Mucosa of descending colon (tissue), 3 donors: ENCODE results near the gene RGS17. TPM values are rescaled to one million over a fixed set of nuclear protein-coding genes. Genes with fewer than 3 reads are reported as not detected.

ENCODE experiments used
- ATAC-seq: fragments of 200-7000 bp; cut with Tn5 transposase; one replicate; pipeline ENCODE4 v1.9.1; 2020; ENCODE audit warnings: mild to moderate bottlenecking, moderate library complexity
- DNase-seq, 3 donors: peaks; one replicate each; pipeline ENCODE4 v3.0.0-alpha.2; 2020
- H3K36me3 ChIP-seq: fragments of 200-600 bp; one replicate; pipeline ENCODE4 v1.8.0; 2021; ENCODE audit warnings: low read depth, mild to moderate bottlenecking
- H3K4me1 ChIP-seq: fragments of 200-600 bp; one replicate; pipeline ENCODE4 v1.8.0; 2021; ENCODE audit warnings: low read depth, mild to moderate bottlenecking
- H3K4me3 ChIP-seq: fragments of 200-600 bp; one replicate; pipeline ENCODE4 v1.8.0; 2021; ENCODE audit warnings: mild to moderate bottlenecking
- H3K9me3 ChIP-seq: fragments of 200-600 bp; one replicate; pipeline ENCODE4 v1.8.0; 2021; ENCODE audit warnings: mild to moderate bottlenecking
- CTCF ChIP-seq: fragments of 200-600 bp; IDR thresholded peaks from one replicate; pipeline ENCODE4 v1.8.0; 2022; ENCODE audit warnings: antibody characterized with exemption, mild to moderate bottlenecking
- intact Hi-C, 2 donors: fragments of 100-400 bp; cut with DNase I in 1 of 2; cut with micrococcal nuclease in 1 of 2; formaldehyde crosslinking; loops; one replicate each; pipeline versions ENCODE4 v1.11.0 to v1.11.1; 2022; cut with DNase I, micrococcal nuclease
- total RNA-seq, 3 donors: library from RNA; stranded (reverse); fragmentation: NEBNext Ultra II Directional in 2 of 3; extraction: Animal tissue kit (Norgen Biotek cat#: 25700) in 2 of 3; gene quantifications; one replicate each; pipeline versions ENCODE4 v1.2.1 to v1.2.4, GENCODE V29; 2021 to 2023
- donor health status: DM: no; HTN: no; CAD: no; lungs with moderate emphysema.
- donor health status: DM: no; HTN: no; CAD: no.
- donor health status: DM: no; HTN: yes; CAD: no.

Gene RGS17
- total RNA-seq, 3 donors from 2014 or later, result 0.28 to 0.43 (median 0.43) TPM

DNA sequence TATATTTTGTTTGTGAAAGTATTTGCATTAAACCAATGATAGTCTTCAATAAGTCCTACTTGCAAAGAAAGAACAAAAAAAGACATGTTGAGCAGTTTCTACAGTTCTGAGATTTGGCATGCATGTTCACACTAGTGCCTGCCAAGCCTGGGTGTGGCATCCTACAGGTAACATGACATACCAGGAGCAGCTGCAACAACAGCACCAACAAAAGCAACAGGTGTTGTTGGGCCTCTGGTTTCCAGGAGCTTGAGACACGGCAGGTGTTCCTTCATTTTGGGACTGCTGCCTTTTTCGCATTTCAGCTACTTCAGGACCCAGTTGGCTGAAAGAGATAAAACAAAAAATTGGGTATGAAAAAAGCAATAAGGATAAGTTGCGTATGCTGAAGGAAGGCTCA lies 87.4 kb downstream of the RGS17 start:
- no peaks in the 10 kb centered on the region for H3K9me3 ChIP-seq
- H3K4me1 ChIP-seq, result no peaks in the 10 kb centered on the region
- peak; percentile 92 for ATAC-seq
- no peak for TF ChIP-seq CTCF
- H3K36me3 ChIP-seq, result no peaks in the 10 kb centered on the region
- H3K4me3 ChIP-seq, result no peak overlapping the region
- intact Hi-C loops, result no loop called here
- DNase-seq, result peak; percentile 55 to 83 (median 61)

- H3K4me3 ChIP-seq, result no peak overlapping the region
- ATAC-seq, result no peak
- intact Hi-C loops, result loop anchor here in 1 of 2 donors (10.0 kb wide), 1 partner anchor 476 kb away; no protein-coding TSS in a partner anchor
- DNase-seq, result no peak
- no peak for TF ChIP-seq CTCF
- H3K36me3 ChIP-seq, result no peaks in the 10 kb centered on the region
- H3K9me3 ChIP-seq, result no peaks in the 10 kb centered on the region
- H3K4me1 ChIP-seq, result no peaks in the 10 kb centered on the region
Measured at GRCh38 chr6:153038378-153039057, 92.6 kb downstream of the RGS17 start.

DNA sequence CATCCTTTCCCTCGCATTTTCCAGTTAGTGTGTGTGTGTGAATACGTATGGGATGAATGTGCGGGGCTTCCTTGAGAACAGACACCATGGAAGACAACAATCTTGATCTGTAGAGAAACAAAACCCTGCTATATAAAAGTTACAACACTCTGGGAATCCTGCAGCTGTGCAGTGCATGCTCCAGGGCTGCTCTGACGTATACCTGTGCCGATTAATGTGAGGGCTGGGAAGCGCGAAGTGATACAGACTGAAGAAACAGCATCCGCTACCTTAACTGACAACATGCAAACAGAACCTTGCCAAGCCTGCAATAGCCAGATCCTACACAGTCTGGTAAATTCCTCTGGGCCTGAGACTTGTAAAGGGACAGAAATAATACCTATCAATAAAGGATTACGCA lies 96.9 kb downstream of the RGS17 start:
- Histone ChIP-seq H3K4me1 (peaks cover 10% of the 10 kb centered on the region), H3K4me3 (no peak overlapping the region), H3K36me3 (no peaks in the 10 kb centered on the region), H3K9me3 (no peaks in the 10 kb centered on the region)
- no peak for ATAC-seq
- intact Hi-C loops, result loop anchor here in 1 of 2 donors (10.0 kb wide), 1 partner anchor 481 kb away; no protein-coding TSS in a partner anchor
- TF ChIP-seq CTCF, result no peak
- DNase-seq, result no peak

DNA sequence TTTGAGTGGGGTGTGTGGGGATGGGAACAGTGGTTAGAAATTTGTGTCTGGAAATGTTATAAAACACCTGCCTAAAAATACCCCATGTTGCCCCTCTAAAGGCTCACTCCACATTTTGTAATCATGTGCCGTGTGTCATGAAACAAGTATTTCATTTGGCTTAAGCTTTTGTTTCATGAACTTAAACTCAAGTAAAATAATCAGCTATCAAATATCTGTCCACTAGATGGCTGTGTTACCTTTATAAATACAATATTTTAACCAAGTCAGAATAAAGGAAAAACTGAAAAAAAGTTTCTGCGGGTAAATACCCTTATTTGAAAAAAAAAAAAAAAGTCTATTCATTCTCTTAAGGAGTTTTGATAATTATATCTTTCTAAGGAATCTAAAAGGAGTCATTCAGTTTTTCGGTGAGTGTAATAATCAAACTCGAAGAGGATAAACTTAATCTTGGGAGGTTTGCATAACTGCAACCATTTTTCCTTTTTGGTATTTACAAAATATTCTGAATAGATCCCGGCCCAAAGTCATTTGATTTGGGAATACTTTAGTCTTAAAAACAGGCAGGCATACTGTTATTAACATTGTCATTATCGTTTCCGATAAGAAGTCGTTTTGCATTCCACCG lies 98.7 kb downstream of the RGS17 start:
- no peaks in the 10 kb centered on the region for H3K36me3 ChIP-seq
- H3K4me1 ChIP-seq, result peaks cover 10% of the 10 kb centered on the region
- no peak for TF ChIP-seq CTCF
- DNase-seq, result no peak
- H3K4me3 ChIP-seq, result no peak overlapping the region
- intact Hi-C loops, result loop anchor here in 1 of 2 donors (10.0 kb wide), 1 partner anchor 482 kb away; no protein-coding TSS in a partner anchor
- no peak for ATAC-seq
- H3K9me3 ChIP-seq, result no peaks in the 10 kb centered on the region

DNA sequence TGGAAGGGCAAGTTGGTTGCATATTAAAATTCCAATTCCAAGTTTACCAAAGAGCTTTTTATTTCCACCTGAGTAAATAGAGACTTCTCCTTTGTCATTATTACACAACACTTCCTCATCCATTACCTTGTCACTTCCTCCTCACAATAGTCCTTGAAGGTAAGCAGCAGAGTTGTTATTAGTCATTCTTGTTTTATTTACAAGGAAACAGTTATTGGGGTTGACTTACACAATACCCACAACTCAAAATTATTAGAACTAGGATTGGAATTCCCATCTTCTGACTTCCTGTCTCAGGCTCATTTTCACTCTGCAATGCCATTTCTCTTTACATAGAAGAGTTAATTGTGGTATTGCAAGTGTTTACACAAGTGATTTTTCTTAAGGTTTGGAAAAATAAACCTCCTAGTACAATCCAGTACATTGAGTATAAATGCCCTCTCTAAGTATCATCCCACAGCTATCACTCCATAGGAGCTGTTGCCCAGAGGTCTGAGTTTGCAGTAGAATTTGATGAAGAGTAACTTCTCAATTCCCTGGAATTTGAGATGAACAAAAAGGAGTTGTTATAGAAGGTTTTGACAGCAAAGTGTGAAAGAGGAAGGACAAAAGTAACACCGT lies 99.6 kb downstream of the RGS17 start:
- no peak overlapping the region for H3K4me3 ChIP-seq
- intact Hi-C loops, result loop anchor here in 1 of 2 donors (10.0 kb wide), 1 partner anchor 483 kb away; no protein-coding TSS in a partner anchor
- no peak for TF ChIP-seq CTCF
- no peaks in the 10 kb centered on the region for H3K9me3 ChIP-seq
- H3K4me1 ChIP-seq, result peaks cover 10% of the 10 kb centered on the region
- ATAC-seq (peak; percentile 44), DNase-seq (no peak)
- H3K36me3 ChIP-seq, result no peaks in the 10 kb centered on the region
